GM23338 (cell line): ENCODE measurements around the gene PINK1. TPM values are rescaled to one million over a fixed set of nuclear protein-coding genes. Genes with fewer than 3 reads are reported as not detected.

Source experiments
- ATAC-seq: fragments of 200-7000 bp; cut with Tn5 transposase; 3 replicates; pipeline ENCODE4 v1.9.1; 2020
- DNase-seq: peaks from one replicate; pipeline ENCODE4 v3.0.0-alpha.2; 2015; ENCODE audit warnings: low spot score
- H2AFZ ChIP-seq: fragments of 200-600 bp; sonication (generic); 2 replicates; pipeline ENCODE4 v1.8.0; 2016; ENCODE audit warnings: antibody characterized with exemption, mild to moderate bottlenecking, moderate library complexity
- H3F3A ChIP-seq: fragments of 200-600 bp; sonication (generic); replicated peaks from 2 replicates; pipeline ENCODE4 v1.8.0; 2017; ENCODE audit warnings: antibody characterized with exemption, mixed run types, low read depth
- H3K27ac ChIP-seq: fragments of 200-600 bp; sonication (generic); 2 replicates; pipeline ENCODE4 v1.6.1; 2016; ENCODE audit warnings: low read depth
- H3K27me3 ChIP-seq: fragments of 200-600 bp; sonication (generic); 2 replicates; pipeline ENCODE4 v1.8.0; 2016; ENCODE audit warnings: mild to moderate bottlenecking, mixed run types, moderate library complexity; ENCODE audit not compliant: insufficient read depth
- H3K36me3 ChIP-seq: fragments of 200-600 bp; sonication (generic); 2 replicates; pipeline ENCODE4 v1.8.0; 2016; ENCODE audit warnings: mild to moderate bottlenecking; ENCODE audit not compliant: insufficient read depth
- H3K4me1 ChIP-seq: fragments of 200-600 bp; sonication (generic); 2 replicates; pipeline ENCODE4 v1.8.0; 2016; ENCODE audit warnings: mild to moderate bottlenecking, moderate library complexity; ENCODE audit not compliant: insufficient read depth
- H3K4me2 ChIP-seq: fragments of 200-600 bp; sonication (generic); 2 replicates; pipeline ENCODE4 v1.7.1; 2017; ENCODE audit warnings: mixed run types
- H3K4me3 ChIP-seq: fragments of 200-600 bp; sonication (generic); 2 replicates; pipeline ENCODE4 v1.6.1; 2016; ENCODE audit warnings: mixed run types
- H3K79me2 ChIP-seq: fragments of 200-600 bp; sonication (generic); replicated peaks from 2 replicates; pipeline ENCODE4 v1.8.0; 2017; ENCODE audit warnings: mild to moderate bottlenecking; ENCODE audit not compliant: insufficient read depth
- H3K9me2 ChIP-seq: fragments of 200-600 bp; sonication (generic); 2 replicates; pipeline ENCODE4 v1.8.0; 2017; ENCODE audit not compliant: insufficient read depth
- H4K20me1 ChIP-seq: fragments of 200-600 bp; sonication (generic); replicated peaks from 2 replicates; pipeline ENCODE4 v1.8.0; 2017; ENCODE audit warnings: mild to moderate bottlenecking; ENCODE audit not compliant: insufficient read depth
- H3K27ac Mint-ChIP-seq: 2 replicates; pipeline ENCODE4 v1.8.0; 2020; ENCODE audit warnings: inconsistent platforms, mild to moderate bottlenecking, moderate library complexity, mixed read lengths
- H3K27me3 Mint-ChIP-seq: 3 replicates; pipeline ENCODE4 v1.8.0; 2022; ENCODE audit warnings: low read depth, mild to moderate bottlenecking, moderate library complexity, mixed read lengths, inconsistent platforms; ENCODE audit not compliant: insufficient read depth, poor library complexity
- H3K36me3 Mint-ChIP-seq: 3 replicates; pipeline ENCODE4 v1.8.0; 2021; ENCODE audit warnings: low read depth, mild to moderate bottlenecking, inconsistent platforms, moderate library complexity, mixed read lengths
- H3K4me1 Mint-ChIP-seq: 3 replicates; pipeline ENCODE4 v1.8.0; 2020; ENCODE audit warnings: mild to moderate bottlenecking, inconsistent platforms, mixed read lengths
- H3K4me3 Mint-ChIP-seq: 3 replicates; pipeline ENCODE4 v1.8.0; 2021; ENCODE audit warnings: moderate library complexity, mild to moderate bottlenecking, inconsistent platforms, mixed read lengths
- H3K9me3 Mint-ChIP-seq: 3 replicates; pipeline ENCODE4 v1.8.0; 2020; ENCODE audit warnings: moderate library complexity, mild to moderate bottlenecking, inconsistent platforms, mixed read lengths
- CREB1 ChIP-seq: fragments of 250-450 bp; sonication (Bioruptor Pico); IDR thresholded peaks from 2 replicates; pipeline ENCODE4 v1.5.0; 2020; ENCODE audit warnings: low read depth, mild to moderate bottlenecking, moderate library complexity
- EZH2 ChIP-seq: fragments of 200-600 bp; sonication (generic); IDR thresholded peaks from one replicate; pipeline ENCODE4 v1.8.0; 2017; ENCODE audit warnings: antibody characterized with exemption, mild to moderate bottlenecking, low read depth; ENCODE audit not compliant: unreplicated experiment
- EZH2phosphoT487 ChIP-seq: fragments of 200-600 bp; sonication (generic); IDR thresholded peaks from one replicate; pipeline ENCODE4 v1.8.1; 2018; ENCODE audit warnings: antibody characterized with exemption; ENCODE audit not compliant: unreplicated experiment
- JUNB ChIP-seq: IDR thresholded peaks from one replicate; pipeline ENCODE4 v1.6.1; 2016; ENCODE audit warnings: antibody characterized with exemption; ENCODE audit not compliant: unreplicated experiment
- NANOG ChIP-seq: IDR thresholded peaks from 2 replicates; pipeline ENCODE4 v1.6.1; 2016; ENCODE audit warnings: antibody characterized with exemption, borderline replicate concordance
- POLR2AphosphoS5 ChIP-seq: IDR thresholded peaks from 2 replicates; pipeline ENCODE4 v1.6.1; 2016; ENCODE audit warnings: antibody characterized with exemption, low read depth
- REST ChIP-seq: IDR thresholded peaks from one replicate; pipeline ENCODE4 v1.6.1; 2018; ENCODE audit warnings: antibody characterized with exemption; ENCODE audit not compliant: unreplicated experiment
- STAT1 ChIP-seq: IDR thresholded peaks from one replicate; pipeline ENCODE4 v1.6.1; 2016; ENCODE audit warnings: antibody characterized with exemption; ENCODE audit not compliant: unreplicated experiment
- ZNF114 ChIP-seq: fragments of 250-450 bp; sonication (Bioruptor Pico); IDR thresholded peaks from 2 replicates; pipeline ENCODE4 v1.5.0; 2020; ENCODE audit warnings: mild to moderate bottlenecking, moderate library complexity
- ZNF331 ChIP-seq: fragments of 250-450 bp; sonication (Bioruptor Pico); IDR thresholded peaks from 2 replicates; pipeline ENCODE4 v1.5.0; 2020; ENCODE audit warnings: low read depth, mild to moderate bottlenecking, moderate library complexity
- long read RNA-seq: library from polyadenylated mRNA; unstranded; transcript quantifications from one replicate; pipeline ENCODE4 v2.0.0, GENCODE V29; 2020; ENCODE audit not compliant: unreplicated experiment
- polyA plus RNA-seq: library from polyadenylated mRNA; unstranded; fragments of >200 nt; fragmentation: Nextera tagmentation; extraction: Ambion mirVana; gene quantifications from 2 replicates; pipeline ENCODE4 v1.2.1, GENCODE V29; 2016
- total RNA-seq: library from RNA; depleted of rRNA; stranded (reverse); fragments of >200 nt; shearing (Covaris generic); gene quantifications from 2 replicates; pipeline ENCODE4 v1.2.3, GENCODE V29; 2014; rRNA removed
- TF ChIP-seq, protein P1 (sequence below): fragments of 250-450 bp; sonication (Bioruptor Pico); IDR thresholded peaks from 2 replicates; pipeline ENCODE4 v1.5.0; 2020; ENCODE audit warnings: mild to moderate bottlenecking, moderate library complexity
- TF ChIP-seq, protein P2 (sequence below), 2 experiments: fragments of 200-600 bp in 1 of 2; sonication (generic) in 1 of 2; conservative IDR thresholded peaks; 2 replicates each; pipeline versions ENCODE4 v1.5.1 to v1.6.1; 2016 to 2017; ENCODE audit warnings: antibody characterized with exemption in 2 of 2, low read depth in 2 of 2, mild to moderate bottlenecking in 2 of 2, moderate library complexity in 1 of 2
- TF ChIP-seq, protein P3 (sequence below): IDR thresholded peaks from 2 replicates; pipeline ENCODE4 v1.6.1; 2016; ENCODE audit warnings: antibody characterized with exemption

PINK1 gene
- total RNA-seq, result 34.5 and 42.7 TPM in 2 replicates
- 18.3 and 20.8 TPM in 2 replicates for polyA plus RNA-seq
- long read RNA-seq, partial matches to known transcripts, result 0 of 3 reads
- long read RNA-seq, other reads (novel, unspliced or antisense), result 1 of 3 reads

- H3K9me2 ChIP-seq, result no peaks in the 10 kb centered on the region
- H3K79me2 ChIP-seq, result no peaks in the 10 kb centered on the region
- H3K4me1 Mint-ChIP-seq, result peaks cover 3% of the 10 kb centered on the region; the same call in 1 of the 3 replicates
- H3K27me3 Mint-ChIP-seq, result peaks cover 18% of the 10 kb centered on the region
- DNase-seq, result peak; percentile 94
- no peak for TF ChIP-seq JUNB
- TF ChIP-seq EZH2phosphoT487, result no peak
- TF ChIP-seq NANOG, result no peak
- no peak for TF ChIP-seq EZH2
- no peak for TF ChIP-seq REST
- TF ChIP-seq, protein P1, sequence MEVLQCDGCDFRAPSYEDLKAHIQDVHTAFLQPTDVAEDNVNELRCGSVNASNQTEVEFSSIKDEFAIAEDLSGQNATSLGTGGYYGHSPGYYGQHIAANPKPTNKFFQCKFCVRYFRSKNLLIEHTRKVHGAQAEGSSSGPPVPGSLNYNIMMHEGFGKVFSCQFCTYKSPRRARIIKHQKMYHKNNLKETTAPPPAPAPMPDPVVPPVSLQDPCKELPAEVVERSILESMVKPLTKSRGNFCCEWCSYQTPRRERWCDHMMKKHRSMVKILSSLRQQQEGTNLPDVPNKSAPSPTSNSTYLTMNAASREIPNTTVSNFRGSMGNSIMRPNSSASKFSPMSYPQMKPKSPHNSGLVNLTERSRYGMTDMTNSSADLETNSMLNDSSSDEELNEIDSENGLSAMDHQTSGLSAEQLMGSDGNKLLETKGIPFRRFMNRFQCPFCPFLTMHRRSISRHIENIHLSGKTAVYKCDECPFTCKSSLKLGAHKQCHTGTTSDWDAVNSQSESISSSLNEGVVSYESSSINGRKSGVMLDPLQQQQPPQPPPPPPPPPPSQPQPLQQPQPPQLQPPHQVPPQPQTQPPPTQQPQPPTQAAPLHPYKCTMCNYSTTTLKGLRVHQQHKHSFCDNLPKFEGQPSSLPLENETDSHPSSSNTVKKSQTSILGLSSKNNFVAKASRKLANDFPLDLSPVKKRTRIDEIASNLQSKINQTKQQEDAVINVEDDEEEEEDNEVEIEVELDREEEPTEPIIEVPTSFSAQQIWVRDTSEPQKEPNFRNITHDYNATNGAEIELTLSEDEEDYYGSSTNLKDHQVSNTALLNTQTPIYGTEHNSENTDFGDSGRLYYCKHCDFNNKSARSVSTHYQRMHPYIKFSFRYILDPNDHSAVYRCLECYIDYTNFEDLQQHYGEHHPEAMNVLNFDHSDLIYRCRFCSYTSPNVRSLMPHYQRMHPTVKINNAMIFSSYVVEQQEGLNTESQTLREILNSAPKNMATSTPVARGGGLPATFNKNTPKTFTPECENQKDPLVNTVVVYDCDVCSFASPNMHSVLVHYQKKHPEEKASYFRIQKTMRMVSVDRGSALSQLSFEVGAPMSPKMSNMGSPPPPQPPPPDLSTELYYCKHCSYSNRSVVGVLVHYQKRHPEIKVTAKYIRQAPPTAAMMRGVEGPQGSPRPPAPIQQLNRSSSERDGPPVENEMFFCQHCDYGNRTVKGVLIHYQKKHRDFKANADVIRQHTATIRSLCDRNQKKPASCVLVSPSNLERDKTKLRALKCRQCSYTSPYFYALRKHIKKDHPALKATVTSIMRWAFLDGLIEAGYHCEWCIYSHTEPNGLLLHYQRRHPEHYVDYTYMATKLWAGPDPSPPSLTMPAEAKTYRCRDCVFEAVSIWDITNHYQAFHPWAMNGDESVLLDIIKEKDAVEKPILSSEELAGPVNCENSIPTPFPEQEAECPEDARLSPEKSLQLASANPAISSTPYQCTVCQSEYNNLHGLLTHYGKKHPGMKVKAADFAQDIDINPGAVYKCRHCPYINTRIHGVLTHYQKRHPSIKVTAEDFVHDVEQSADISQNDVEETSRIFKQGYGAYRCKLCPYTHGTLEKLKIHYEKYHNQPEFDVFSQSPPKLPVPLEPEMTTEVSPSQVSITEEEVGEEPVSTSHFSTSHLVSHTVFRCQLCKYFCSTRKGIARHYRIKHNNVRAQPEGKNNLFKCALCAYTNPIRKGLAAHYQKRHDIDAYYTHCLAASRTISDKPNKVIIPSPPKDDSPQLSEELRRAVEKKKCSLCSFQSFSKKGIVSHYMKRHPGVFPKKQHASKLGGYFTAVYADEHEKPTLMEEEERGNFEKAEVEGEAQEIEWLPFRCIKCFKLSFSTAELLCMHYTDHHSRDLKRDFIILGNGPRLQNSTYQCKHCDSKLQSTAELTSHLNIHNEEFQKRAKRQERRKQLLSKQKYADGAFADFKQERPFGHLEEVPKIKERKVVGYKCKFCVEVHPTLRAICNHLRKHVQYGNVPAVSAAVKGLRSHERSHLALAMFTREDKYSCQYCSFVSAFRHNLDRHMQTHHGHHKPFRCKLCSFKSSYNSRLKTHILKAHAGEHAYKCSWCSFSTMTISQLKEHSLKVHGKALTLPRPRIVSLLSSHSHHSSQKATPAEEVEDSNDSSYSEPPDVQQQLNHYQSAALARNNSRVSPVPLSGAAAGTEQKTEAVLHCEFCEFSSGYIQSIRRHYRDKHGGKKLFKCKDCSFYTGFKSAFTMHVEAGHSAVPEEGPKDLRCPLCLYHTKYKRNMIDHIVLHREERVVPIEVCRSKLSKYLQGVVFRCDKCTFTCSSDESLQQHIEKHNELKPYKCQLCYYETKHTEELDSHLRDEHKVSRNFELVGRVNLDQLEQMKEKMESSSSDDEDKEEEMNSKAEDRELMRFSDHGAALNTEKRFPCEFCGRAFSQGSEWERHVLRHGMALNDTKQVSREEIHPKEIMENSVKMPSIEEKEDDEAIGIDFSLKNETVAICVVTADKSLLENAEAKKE (CRISPR knock-in tag), result no peak
- no peak for TF ChIP-seq ZNF331 (CRISPR knock-in tag)
- TF ChIP-seq CREB1 (CRISPR knock-in tag), result no peak; the same call in 1 of the 2 replicates
- TF ChIP-seq, protein P2, sequence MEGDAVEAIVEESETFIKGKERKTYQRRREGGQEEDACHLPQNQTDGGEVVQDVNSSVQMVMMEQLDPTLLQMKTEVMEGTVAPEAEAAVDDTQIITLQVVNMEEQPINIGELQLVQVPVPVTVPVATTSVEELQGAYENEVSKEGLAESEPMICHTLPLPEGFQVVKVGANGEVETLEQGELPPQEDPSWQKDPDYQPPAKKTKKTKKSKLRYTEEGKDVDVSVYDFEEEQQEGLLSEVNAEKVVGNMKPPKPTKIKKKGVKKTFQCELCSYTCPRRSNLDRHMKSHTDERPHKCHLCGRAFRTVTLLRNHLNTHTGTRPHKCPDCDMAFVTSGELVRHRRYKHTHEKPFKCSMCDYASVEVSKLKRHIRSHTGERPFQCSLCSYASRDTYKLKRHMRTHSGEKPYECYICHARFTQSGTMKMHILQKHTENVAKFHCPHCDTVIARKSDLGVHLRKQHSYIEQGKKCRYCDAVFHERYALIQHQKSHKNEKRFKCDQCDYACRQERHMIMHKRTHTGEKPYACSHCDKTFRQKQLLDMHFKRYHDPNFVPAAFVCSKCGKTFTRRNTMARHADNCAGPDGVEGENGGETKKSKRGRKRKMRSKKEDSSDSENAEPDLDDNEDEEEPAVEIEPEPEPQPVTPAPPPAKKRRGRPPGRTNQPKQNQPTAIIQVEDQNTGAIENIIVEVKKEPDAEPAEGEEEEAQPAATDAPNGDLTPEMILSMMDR (conservative IDR thresholded peaks at IDR 0.05; ENCODE audit: low read depth in 2 of 2), result peak; percentile 90 to 97
- TF ChIP-seq STAT1, result no peak
- TF ChIP-seq, protein P3, sequence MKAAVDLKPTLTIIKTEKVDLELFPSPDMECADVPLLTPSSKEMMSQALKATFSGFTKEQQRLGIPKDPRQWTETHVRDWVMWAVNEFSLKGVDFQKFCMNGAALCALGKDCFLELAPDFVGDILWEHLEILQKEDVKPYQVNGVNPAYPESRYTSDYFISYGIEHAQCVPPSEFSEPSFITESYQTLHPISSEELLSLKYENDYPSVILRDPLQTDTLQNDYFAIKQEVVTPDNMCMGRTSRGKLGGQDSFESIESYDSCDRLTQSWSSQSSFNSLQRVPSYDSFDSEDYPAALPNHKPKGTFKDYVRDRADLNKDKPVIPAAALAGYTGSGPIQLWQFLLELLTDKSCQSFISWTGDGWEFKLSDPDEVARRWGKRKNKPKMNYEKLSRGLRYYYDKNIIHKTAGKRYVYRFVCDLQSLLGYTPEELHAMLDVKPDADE, result no peak
- peak; percentile 37; the same call in 1 of the 2 replicates for TF ChIP-seq POLR2AphosphoS5
- TF ChIP-seq ZNF114 (CRISPR knock-in tag), result no peak
- H3K4me3 ChIP-seq, result peak within 1 kb of the TSS; percentile 68
- peaks cover 10% of the 10 kb centered on the region; the same call in 1 of the 2 replicates for H3K36me3 ChIP-seq
- H3K36me3 Mint-ChIP-seq, result peaks cover 7% of the 10 kb centered on the region
- peak within 1 kb of the TSS; percentile 72 for H3K27ac ChIP-seq
- peaks cover 15% of the 10 kb centered on the region for H3K9me3 Mint-ChIP-seq
- peaks cover 4% of the 10 kb centered on the region for H3K4me1 ChIP-seq
- H3K27ac Mint-ChIP-seq, result peak within 1 kb of the TSS; percentile 94
- no peaks in the 10 kb centered on the region for H4K20me1 ChIP-seq
- H3K27me3 ChIP-seq, result no peaks in the 10 kb centered on the region
- peak within 1 kb of the TSS; percentile 87 for H3K4me3 Mint-ChIP-seq
- peak within 1 kb of the TSS; percentile 82 for H2AFZ ChIP-seq
- H3F3A ChIP-seq, result no peaks in the 10 kb centered on the region
- peak within 1 kb of the TSS; percentile 81 for H3K4me2 ChIP-seq
- peak; percentile 89 for ATAC-seq
These were observed at the start of gene PINK1 for GRCh38 chr1:20633190-20634064. Gene PINK1 (plus strand): TSS chr1:20633458. CDS start chr1:20633549, 91 bp downstream.
